GM18498 (cell line): Measurements from ENCODE around the gene LEPROT.

Experiments used
- ATAC-seq: cut with Tn5 transposase; IDR thresholded peaks from one replicate; pipeline ENCODE4 v1.9.1; 2021; ENCODE audit warnings: mild to moderate bottlenecking, moderate library complexity; ENCODE audit not compliant: unreplicated experiment

LEPROT gene

GRCh38 chr1:65471861-65472332 lies 51.4 kb downstream of the LEPROT start:
- no peak for ATAC-seq

DNA sequence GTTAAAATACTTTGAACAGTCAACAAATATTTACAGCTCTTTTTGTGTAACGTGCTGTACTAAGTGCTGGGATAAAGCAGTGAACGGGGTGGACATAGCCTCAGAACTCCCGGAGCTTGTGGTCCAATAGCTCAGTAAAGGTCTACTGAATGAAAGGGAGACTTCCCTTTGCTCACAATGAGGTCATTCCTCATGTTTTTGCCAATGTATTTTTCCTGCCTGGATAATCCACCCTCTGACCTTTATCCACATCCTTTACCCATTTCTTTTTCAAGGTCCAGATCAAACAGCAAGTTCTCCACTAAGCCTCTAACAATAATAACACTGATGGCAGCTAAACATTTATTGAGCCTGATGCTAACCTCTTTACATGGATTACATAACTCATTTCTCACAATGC lies 55.9 kb downstream of the LEPROT start:
- ATAC-seq: no peak

DNA sequence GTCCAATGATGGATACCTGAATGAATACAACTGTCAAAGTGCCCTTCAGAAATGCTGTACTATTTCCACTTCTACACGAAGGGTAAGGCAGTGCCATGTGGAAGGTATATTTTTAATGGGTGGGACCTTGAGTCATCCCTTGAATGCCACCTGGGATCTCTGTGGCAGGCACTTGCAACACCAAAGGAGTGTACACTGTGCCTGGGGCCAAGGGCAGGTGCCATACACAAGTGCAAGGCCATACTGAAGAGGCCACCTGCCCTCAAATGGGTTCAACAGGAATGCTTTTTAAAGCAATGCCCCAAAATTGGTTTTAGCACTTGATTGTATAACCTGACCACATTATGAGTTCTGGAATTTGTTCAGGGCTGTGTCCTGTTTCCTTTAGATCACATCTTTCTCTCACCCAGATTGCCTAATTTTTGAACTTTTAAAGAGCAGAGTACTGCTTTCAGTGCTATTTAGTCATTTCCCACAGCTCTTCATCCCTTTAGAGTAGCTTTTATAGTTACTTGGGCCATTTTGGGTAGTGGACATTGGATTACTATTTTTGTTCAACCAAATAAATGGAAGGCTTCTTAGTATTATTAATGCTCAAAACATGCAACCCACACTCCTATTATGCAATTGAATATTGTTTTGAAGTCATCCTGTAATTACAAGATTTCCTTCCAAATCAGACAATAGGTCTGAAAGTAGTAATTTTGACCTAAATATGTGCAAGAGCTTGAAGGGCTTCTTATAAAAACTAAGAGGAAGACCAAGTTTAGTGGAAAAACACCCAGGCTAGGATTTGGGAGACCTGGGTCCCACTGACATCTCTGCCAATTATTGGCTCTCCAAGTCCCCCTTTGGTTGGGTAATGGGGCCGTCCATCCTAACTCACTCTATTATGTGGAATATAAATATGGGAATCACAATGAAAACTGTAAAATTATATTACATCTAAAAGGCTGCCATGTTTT lies 57.2 kb downstream of the LEPROT start:
- ATAC-seq: no peak

DNA sequence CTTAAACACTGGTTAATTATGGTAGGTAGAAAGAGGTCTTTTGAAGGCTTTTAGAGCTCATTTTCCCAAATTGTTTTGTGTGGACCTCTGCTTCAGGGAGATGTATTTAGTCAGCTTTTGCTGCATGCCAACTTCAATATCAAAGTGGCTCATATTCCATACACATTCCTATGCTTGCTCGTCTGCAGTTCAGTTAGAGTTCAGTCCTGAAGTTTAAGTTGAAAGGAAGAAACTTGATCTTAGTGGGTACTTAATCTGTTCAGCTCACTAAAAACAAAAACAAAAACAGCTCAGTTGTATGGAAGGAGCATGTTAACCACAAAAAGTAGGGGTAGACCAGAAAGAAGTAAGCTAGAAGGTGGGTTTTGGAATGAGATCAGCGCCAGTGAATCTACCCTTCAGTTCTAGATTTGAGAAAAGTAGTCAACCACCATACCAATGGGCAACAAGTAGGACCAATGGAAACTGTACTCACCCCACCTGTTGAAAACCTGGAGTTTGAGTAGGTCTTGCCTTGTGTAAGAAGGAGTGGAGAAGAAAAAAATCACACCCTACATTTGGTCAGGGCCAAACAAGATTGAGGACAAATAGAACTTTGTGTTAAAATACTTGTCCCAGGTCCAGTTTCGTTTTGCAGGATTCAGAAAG lies 58.0 kb downstream of the LEPROT start:
- no peak for ATAC-seq

DNA sequence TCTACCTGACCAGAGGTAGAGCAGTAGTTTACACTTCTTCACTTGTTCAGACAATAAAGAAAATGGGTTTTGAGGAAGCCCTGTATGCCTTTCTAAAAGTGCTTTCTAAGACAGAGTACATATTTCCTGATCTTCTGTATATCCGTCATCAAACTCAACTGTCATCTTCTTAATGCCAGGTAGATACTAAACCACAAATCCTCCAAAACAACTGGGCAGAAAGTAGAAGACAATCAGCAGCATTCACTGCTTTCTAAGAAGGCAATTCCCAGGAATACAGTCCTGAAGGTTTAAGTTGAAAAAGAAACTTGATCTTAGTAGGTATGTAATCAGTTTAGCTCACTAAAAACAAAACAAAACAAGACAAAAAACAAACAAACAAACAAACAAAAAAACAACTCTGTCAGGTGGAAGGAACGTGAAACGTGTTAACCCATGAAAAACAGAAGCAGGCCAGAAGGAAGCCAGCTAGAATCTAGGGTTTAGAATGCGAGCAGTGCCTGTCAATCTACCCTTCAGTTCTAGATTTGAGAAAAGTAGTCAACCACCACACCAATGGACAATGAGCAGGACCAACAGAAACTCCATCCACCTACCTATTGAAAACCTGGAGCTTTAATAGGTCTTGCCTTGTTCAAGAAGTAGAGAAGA lies 59.2 kb downstream of the LEPROT start:
- no peak for ATAC-seq

GRCh38 chr1:65480684-65481405 lies 60.4 kb downstream of the LEPROT start:
- ATAC-seq: no peak

DNA sequence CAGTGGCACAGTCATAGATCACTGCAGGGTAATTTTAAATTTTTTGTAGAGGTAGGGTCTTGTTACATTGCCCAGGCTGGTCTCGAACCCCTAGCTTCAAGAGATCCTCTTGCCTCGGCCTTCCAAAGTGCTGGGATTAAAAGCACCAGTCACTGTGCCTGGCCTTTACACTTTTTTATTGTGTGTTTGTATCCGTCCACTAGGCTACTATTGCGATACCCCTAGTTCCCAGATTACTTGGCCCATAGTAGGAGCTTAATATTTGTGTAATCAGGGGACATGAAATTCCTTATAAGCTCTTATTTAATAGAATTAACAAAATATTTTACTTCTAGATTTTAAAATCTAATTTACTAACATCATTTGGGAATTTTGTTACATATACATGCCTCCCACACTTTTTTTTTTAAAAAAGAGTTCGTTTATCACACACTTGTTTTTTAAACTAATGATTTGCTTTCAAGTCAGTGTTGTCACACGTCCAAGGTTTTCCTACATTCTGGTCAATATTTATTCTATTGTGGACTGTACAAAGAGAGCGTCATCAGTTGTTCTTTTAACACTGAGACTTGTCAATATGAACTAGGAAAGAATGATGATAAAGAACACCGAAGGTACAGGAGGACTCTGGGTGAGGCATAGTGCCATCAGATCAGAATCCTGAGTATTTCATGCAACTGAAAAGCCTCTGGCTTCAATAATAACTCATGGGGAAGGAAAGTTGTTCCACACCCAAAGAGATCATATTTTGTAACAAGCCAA lies 63.7 kb downstream of the LEPROT start:
- ATAC-seq: no peak
